GM12801 (cell line): ENCODE results near the gene CNTNAP1.

Source experiments
- TF ChIP-seq, protein P1 (sequence below): IDR thresholded peaks from one replicate; pipeline ENCODE4 v1.5.1; 2011; ENCODE audit warnings: control low read depth; ENCODE audit not compliant: insufficient read length; ENCODE audit errors: extremely low read depth

CNTNAP1 gene

DNA sequence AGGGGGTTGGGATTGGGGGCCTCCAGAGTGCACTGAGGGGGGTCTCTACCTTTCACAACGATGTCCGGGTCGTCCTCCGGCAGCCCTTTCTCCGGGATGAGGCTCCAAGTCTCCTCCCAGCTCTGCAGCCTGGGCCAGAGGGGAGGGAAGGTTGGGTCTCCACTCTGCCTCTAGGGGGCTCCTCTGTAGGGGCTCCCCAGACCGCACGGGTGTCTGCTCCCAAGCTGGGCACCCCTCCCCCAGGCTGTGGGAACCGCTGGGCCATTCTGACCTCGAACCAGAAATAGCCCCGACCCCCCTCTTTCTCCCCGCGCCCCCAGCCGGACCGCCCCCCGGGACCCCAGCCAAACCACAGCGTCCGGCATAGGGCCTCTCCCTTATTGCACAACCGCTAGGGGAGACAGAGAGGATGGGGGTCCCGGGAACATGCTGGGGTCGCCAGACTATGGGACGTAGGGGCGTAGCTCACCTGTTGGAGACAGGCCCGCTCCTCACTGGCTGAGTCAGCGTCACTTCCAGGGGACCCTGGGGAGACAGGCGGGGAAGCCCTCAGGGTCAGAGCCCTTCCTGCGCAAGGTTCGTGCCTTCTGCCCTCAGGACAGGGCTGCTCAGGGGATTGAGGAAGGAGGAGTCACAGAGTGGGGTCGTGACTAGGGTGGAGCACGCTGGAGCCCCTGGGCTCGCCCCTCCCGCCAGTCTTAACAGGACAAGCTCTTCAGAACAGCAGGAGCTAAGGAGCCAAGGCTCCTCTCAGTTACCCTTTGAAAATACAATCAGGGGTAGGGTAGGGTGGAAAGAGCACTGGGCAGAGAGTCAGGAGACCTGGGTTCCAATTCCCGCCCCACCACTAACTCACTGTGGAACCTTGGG is 8.2 kb upstream of the CNTNAP1 start:
- TF ChIP-seq, protein P1, sequence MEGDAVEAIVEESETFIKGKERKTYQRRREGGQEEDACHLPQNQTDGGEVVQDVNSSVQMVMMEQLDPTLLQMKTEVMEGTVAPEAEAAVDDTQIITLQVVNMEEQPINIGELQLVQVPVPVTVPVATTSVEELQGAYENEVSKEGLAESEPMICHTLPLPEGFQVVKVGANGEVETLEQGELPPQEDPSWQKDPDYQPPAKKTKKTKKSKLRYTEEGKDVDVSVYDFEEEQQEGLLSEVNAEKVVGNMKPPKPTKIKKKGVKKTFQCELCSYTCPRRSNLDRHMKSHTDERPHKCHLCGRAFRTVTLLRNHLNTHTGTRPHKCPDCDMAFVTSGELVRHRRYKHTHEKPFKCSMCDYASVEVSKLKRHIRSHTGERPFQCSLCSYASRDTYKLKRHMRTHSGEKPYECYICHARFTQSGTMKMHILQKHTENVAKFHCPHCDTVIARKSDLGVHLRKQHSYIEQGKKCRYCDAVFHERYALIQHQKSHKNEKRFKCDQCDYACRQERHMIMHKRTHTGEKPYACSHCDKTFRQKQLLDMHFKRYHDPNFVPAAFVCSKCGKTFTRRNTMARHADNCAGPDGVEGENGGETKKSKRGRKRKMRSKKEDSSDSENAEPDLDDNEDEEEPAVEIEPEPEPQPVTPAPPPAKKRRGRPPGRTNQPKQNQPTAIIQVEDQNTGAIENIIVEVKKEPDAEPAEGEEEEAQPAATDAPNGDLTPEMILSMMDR: no peak

DNA sequence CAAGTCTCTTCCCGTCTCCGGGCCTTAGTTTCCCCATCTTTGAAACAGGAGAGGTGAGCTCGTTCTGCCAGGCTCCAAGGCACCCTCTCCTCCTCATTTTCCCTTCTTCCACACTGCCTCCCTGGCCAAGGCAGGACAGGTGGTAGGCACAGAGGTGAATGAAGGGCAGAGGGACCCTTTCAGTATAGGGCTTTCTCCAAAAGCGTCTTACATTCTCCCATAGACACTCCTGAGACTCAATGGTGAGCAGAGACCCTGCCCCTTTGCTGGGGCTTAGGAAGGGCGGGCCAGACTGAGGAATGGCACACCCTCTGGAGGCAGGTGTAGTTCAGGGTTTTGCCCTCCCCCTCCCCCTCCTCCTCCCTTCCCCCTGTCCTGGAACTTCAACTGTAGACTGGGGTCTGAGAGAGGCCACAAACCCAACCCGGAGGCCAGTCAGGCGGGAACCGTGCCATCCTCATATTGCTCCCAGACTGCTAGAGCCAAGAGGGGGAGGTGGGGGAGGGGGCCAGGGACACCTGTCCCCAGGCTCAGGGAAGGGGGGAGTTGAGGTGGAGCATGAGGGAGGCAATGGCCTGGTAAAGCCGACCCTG is 7.5 kb upstream of the CNTNAP1 start:
- TF ChIP-seq, protein P1: no peak

DNA sequence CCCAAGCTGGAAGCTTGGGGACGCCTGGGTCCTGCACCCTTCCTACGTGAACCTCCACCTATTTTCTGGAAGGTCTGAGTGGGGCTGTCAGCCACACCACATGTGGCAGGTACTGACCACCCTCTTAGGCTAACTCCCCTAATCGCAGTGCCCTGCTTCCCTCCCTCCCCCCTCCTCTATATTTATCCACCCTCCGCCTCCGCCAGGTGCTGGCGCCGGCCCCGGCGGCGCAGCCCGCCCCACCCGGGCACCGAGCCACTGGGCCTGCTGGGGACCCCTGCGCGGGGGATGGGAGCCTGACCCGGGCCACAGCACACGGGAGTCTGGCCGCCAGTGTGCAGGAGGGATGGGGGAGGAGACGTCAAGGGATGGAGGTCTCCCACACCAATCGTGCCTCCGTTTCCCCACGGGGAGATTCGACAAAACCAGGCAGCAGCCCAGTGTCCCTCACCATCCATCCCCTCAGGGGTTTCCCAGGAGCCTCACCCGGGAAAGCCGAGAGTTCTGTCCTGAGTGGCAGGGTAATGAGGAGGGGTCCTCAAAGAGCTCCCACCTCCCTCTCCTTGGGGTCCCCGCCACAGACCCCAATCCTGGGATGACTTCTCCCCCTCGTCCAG is 6.9 kb upstream of the CNTNAP1 start:
- TF ChIP-seq, protein P1: no peak

DNA sequence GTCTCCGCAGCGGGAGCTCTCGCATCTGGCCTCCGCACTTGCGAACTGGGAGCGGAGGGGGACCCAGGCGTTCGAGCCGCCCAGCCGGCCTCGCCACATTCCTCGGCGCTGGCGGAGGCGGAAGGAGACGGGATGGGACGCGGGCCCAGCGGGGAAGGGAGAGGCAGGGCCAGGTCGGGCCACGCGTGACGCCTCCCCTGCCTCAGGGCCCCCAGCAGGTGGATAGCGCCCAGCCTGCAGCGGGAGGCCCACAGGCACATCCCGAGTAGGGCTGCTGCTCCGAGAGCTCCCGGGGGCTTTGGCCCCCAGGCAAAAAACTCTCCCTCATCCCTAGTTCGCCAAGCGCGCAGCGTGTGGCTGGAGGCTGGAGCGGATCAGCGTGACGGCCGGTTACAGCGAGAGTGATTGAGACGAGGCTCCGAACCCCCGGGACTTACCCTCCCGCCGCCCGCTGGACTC is 6.3 kb upstream of the CNTNAP1 start:
- TF ChIP-seq, protein P1: no peak

DNA sequence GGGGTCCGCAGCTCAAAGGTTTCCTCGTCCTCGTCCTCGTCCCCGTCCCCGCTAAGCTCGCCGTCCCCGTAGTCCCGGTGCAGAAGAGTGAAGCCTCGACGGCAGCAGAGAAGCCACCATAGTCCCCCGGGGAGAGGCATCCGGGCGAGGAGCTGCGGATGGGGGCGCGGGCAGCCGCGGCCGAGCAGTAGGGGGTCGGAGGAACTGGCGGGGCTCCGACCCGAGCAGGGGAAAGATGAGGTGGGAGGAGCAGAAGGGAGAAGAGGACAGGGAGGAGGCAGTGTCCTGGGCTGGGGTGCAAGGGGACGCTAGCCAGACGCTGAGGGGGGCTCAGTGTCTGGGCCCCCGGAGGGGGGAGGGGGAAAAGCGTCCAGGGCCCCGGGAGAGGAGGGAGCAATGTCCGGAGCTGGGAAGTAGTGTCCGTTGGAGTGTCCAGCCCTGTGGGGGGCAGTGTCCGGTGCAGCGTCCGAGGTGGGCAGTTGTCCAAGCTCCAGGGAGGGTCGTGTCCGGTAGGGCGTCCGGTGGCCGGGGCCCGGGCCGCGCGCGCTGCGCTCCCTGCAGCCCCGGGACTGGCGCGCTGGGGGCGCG is 5.8 kb upstream of the CNTNAP1 start, which contains the start of gene PLEKHH3:
PLEKHH3 (minus strand) TSS at position 571 of the 588 bp plus-strand sequence; CDS start at position 140, 431 bp downstream.
- TF ChIP-seq, protein P1: no peak

DNA sequence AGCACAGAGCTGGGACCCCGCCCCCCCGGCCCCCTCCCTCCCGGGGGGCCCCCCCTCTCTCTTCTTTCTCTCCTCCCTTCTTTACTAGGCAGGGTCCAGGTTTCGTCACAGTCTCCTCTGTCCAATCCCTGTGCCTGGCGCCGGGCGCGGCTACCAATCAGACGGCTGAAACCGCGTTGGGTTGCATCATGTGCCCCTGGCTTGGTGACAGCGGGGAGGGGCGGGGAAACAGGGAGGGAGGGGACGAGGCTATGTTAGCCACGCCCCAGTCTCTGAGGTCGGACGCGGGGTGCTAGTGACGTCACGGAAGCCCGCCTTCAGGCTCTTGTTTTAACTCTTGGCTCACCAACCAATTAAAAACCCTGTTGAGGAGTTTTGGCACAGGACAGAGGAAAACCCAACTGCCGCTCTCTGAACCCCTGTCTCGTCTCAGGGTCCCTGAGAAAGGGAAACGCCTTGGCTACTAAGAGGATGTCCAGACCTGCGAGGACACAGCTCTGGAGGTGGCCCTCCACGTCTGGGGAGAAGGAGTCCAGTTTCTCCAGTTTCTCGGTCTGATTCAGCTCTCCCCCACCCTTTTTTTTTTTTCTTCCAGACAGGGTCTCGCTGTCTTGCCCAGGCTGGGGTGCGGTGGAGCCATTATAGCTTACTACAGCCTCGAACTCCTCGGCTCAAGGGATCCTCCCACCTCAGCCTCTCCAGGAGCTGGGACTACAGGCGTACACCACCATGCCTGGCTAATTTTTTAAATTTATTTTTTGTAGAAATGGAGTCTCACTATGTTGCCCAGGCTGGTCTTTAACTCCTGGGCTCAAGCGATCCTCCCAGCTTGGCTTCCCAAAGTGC is 5.1 kb upstream of the CNTNAP1 start:
- TF ChIP-seq, protein P1: no peak
